WERI-Rb-1 (cell line): ENCODE data around the gene GLIPR2.
"Not testable (repeated sequence)": the region's sequence is repeated elsewhere in the genome, so short reads cannot be mapped to it uniquely, and the experiment has no call there.

Experiments used
- DNase-seq: peaks from one replicate; pipeline ENCODE4 v3.0.0-alpha.2; 2020
- H3K27ac ChIP-seq: fragments of 250-450 bp; sonication (Bioruptor Pico); 2 replicates; pipeline ENCODE4 v1.5.1; 2020; ENCODE audit warnings: mild to moderate bottlenecking, moderate library complexity
- H3K27me3 ChIP-seq: fragments of 250-450 bp; sonication (Bioruptor Pico); 2 replicates; pipeline ENCODE4 v1.5.1; 2021; ENCODE audit warnings: mild to moderate bottlenecking, low read depth, moderate library complexity; ENCODE audit not compliant: insufficient read depth, severe bottlenecking
- H3K36me3 ChIP-seq: fragments of 250-450 bp; sonication (Bioruptor Pico); 2 replicates; pipeline ENCODE4 v1.5.1; 2020; ENCODE audit warnings: mild to moderate bottlenecking, moderate library complexity
- H3K4me3 ChIP-seq: 2 replicates; pipeline ENCODE4 v1.5.1; 2011; ENCODE audit warnings: low read depth, mild to moderate bottlenecking, control low read depth, low read length
- H3K9me3 ChIP-seq: fragments of 250-450 bp; sonication (Bioruptor Pico); 2 replicates; pipeline ENCODE4 v1.5.1; 2021; ENCODE audit warnings: mild to moderate bottlenecking, moderate library complexity; ENCODE audit not compliant: severe bottlenecking
- TF ChIP-seq, protein P1 (sequence below): IDR thresholded peaks from 2 replicates; pipeline ENCODE4 v1.5.1; 2011; ENCODE audit warnings: low read depth, mild to moderate bottlenecking, control low read depth, inconsistent platforms, low read length

GLIPR2 gene

DNA sequence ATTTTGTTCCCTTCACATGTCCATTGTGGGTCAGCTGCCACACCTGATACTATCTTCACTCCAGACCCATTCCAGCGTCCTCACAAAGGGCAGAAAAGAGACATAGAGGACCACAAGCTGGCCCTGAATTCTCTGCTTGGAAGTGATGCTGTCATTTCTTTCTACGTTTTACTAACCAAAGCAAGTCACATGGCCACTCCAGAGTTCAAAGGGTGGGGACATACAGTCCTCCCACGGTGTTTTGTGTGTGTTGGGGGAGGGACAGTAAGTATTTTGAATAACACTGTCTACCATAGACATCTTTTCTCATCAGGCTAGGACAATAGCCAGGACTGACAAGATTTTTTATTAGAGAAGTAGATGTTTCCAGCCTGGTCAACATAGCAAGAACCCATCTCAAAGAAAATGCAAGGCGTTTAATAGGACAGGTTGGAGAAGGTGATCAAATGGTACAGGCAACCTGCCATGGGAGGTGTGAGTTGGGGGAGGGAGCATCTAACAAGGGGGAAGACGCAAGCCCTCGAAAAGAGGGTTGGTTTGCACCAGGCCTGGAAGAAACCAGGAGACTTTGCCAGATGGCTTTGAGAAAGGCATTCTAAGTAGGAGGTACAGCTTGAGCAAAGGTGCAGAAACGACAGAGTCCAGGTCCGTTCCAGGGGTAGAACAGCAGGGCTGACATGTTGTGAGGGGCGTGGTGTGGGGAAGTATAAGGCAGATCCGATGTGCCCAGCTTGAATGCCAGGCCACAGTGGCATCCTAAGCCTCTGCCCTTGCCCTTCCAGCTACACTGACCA is 11.3 kb upstream of the GLIPR2 start:
- TF ChIP-seq, protein P1, sequence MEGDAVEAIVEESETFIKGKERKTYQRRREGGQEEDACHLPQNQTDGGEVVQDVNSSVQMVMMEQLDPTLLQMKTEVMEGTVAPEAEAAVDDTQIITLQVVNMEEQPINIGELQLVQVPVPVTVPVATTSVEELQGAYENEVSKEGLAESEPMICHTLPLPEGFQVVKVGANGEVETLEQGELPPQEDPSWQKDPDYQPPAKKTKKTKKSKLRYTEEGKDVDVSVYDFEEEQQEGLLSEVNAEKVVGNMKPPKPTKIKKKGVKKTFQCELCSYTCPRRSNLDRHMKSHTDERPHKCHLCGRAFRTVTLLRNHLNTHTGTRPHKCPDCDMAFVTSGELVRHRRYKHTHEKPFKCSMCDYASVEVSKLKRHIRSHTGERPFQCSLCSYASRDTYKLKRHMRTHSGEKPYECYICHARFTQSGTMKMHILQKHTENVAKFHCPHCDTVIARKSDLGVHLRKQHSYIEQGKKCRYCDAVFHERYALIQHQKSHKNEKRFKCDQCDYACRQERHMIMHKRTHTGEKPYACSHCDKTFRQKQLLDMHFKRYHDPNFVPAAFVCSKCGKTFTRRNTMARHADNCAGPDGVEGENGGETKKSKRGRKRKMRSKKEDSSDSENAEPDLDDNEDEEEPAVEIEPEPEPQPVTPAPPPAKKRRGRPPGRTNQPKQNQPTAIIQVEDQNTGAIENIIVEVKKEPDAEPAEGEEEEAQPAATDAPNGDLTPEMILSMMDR = no peak
- no peak for DNase-seq
- H3K27me3 ChIP-seq = no peaks in the 10 kb centered on the region
- H3K27ac ChIP-seq = no peak overlapping the region
- H3K36me3 ChIP-seq = no peaks in the 10 kb centered on the region
- no peak overlapping the region for H3K4me3 ChIP-seq
- H3K9me3 ChIP-seq = no peaks in the 10 kb centered on the region

DNA sequence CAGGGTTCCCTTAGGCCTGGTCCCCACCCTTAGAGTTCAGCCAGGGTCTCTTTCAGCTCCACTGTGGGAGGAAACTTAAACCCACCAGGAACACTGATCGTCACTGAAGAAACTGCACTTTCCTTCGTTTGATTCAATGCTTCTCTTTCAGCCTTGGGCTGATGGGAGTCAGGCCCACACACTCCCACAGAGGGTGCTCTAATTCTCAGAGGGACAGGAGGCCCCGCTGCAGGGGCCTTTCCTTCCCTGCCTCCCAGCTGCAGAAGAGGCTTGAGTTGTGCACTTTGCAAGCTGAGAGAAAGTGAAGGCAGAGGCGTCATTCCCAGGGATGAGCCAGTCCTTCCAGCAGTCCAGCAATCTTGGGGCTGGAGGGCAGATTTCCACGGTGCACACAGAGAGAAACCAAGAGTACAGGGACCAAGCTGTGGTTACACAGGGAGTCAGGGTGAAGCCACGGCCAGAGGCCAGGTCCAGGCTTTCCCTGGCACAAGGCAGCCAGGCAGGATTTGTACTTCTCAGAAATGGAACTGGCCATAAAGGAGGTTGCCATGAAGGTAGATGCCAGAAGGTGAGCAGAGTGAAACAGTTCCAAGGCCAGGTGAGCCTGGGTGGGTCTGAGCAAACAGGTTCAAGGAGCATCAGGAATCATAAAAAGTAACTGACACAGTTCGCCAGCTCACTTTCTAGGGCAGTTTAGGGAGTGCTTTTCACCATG is 10.4 kb upstream of the GLIPR2 start:
- DNase-seq = no peak
- H3K27ac ChIP-seq = no peak overlapping the region
- no peaks in the 10 kb centered on the region for H3K9me3 ChIP-seq
- H3K27me3 ChIP-seq = no peaks in the 10 kb centered on the region
- H3K4me3 ChIP-seq = no peak overlapping the region
- H3K36me3 ChIP-seq = no peaks in the 10 kb centered on the region
- TF ChIP-seq, protein P1 = no peak

DNA sequence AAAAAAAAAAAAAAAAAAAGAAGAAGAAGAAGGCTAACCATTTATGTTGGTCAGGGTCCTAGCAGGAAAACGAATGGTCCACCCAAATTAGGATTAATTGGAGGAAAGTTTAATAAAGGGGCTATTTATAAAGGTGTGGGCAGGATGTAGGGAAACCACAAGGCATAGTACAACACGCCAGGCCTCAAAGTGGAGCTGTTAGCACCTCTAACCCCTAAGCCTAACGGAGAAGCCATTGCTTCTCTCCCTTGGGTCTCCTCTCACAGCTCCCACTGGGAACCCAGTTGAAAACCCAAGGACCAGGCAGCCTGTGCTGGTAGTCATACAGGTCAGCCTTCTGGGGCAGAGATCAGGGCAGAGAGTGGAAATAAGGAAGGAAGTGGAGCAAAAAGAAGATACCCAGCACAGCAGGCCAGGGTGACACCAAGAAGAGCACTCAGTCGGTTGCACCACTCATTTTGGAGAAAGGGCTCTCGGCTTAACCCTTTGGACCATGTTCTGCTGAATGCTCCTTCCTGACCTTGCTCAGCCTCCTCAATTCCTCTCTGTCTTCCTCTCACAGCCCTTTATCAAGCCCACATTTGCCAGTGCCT is 8.8 kb upstream of the GLIPR2 start:
- H3K27me3 ChIP-seq = no peaks in the 10 kb centered on the region
- no peaks in the 10 kb centered on the region for H3K36me3 ChIP-seq
- H3K27ac ChIP-seq = no peak overlapping the region
- no peaks in the 10 kb centered on the region for H3K9me3 ChIP-seq
- H3K4me3 ChIP-seq = no peak overlapping the region
- TF ChIP-seq, protein P1 = no peak
- no peak for DNase-seq

DNA sequence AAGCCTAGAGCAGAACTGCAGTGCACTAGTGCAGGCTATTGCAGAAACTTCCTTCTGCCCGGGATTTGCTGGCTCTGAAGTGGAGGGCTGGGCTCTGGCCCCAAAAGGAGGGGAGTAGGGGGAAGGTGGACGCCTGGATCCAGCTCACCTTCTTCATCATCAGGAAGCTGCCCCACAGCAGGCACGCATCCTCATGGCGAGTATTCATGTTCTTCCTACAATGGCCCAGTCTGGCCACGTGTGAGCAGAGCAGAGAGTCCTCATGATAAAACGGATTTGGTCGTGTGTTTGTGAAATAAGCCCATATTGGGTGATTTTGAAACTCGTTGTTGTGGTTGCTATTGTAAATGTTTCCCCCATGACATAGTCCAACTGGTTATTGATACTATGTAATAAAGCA is 8.2 kb upstream of the GLIPR2 start:
- Histone ChIP-seq H3K9me3 (no peaks in the 10 kb centered on the region), H3K36me3 (no peaks in the 10 kb centered on the region), H3K4me3 (no peak overlapping the region), H3K27me3 (no peaks in the 10 kb centered on the region), H3K27ac (no peak overlapping the region)
- no peak for DNase-seq
- TF ChIP-seq, protein P1 = no peak

DNA sequence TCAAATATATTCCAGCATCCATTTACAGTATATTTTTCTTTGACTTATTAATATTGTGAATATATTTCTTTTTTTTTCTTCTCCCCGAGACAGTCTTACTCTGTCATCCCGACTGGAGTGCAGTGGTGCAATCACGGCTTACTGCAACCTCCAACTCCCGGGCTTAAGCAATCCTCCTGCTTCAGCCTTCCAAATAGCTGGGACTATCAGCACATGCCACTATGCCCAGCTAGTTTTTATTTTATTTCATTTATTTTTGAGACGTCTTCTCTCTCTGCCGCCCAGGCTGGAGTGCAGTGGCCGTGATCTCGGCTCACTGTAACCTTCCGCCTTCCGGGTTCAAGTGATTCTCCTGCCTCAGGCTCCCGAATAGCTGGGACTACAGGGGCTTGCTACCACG is 7.4 kb upstream of the GLIPR2 start:
- Histone ChIP-seq H3K27me3 (no peaks in the 10 kb centered on the region), H3K27ac (no peak overlapping the region), H3K4me3 (no peak overlapping the region), H3K36me3 (no peaks in the 10 kb centered on the region), H3K9me3 (no peaks in the 10 kb centered on the region)
- TF ChIP-seq, protein P1 = no peak
- no peak for DNase-seq

DNA sequence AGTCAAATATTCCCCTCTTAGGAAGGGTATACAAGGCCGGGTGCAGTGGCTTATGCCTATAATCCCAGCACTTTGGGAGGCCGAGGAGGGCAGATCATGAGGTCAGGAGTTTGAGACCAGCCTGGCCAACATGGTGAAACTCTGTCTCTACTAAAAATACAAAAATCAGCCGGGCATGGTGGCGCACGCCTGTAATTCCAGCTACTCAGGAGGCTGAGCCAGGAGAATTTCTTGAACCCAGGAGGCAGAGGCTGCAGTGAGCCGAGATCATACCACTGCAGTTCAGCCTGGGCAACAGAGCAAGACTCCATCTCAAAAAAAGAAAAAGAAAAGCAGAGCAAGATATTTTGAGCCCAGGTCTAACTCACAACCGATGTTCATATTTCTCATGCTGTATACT is 4.9 kb upstream of the GLIPR2 start:
- not testable (repeated sequence) for H3K4me3 ChIP-seq, H3K9me3 ChIP-seq, H3K36me3 ChIP-seq, DNase-seq, H3K27ac ChIP-seq, H3K27me3 ChIP-seq
